Measurements from ENCODE around the gene PCLO. TPM values are rescaled to one million over a fixed set of nuclear protein-coding genes. Genes with fewer than 3 reads are reported as not detected.

PCLO gene
- total and polyA plus RNA-seq, 2 of the 8 experiments (the other 6 are each of a cell fraction or from before 2014, with no cell fraction given) = 1.5 to 3.2 TPM

GRCh38 chr7:82715344-82715743 is 447.3 kb downstream of the PCLO start:
- no peak overlapping the region for H3K4me2 ChIP-seq (ENCODE audit: insufficient read depth in 1 of 2, low read depth in 2 of 2, low read length in 2 of 2)
- H4K8ac ChIP-seq (ENCODE audit: extremely low read depth, insufficient read depth, low read length) = no peak overlapping the region
- 64% methylated on average over 2 of the region's 2 CpGs; no CpG with 5 or more reads in 1 of the 2 experiments for WGBS, 2 experiments (ENCODE audit: extremely low coverage in 1 of 2, insufficient coverage in 1 of 2, insufficient read length in 1 of 2, insufficient replicate concordance in 2 of 2, low coverage in 1 of 2, low lambda C conversion rate in 2 of 2, missing lambda C conversion rate in 1 of 2)
- ChIA-PET POLR2A (ENCODE audit: partially characterized antibody) (no interaction called here), CTCF (ENCODE audit: partially characterized antibody) (interaction anchor here (1.1 kb wide), 1 partner anchor 10 kb away, joined by 3 read pairs; no protein-coding TSS in a partner anchor)
- no peaks in the 10 kb centered on the region for H4K20me1 ChIP-seq (replicated peaks in 1 of 2; ENCODE audit: control insufficient read depth in 1 of 2, insufficient read depth in 2 of 2, low read length in 2 of 2)
- H2AK5ac ChIP-seq (ENCODE audit: low read depth, low read length) = no peak overlapping the region
- H3K27me3 ChIP-seq (replicated peaks in 1 of 4; ENCODE audit: control insufficient read depth in 3 of 4, extremely low read depth in 1 of 4, insufficient read depth in 3 of 4, low read length in 3 of 4) = peaks cover 0 to 1% (median 0%) of the 10 kb centered on the region in 4 experiments; a peak in 1 of 7 replicates
- no peak overlapping the region for H2BK20ac ChIP-seq (ENCODE audit: low read length)
- no peak overlapping the region for H3K23ac ChIP-seq (ENCODE audit: insufficient read length)
- H2AFZ ChIP-seq (ENCODE audit: low read length) = no peak overlapping the region
- no peak overlapping the region for H3K56ac ChIP-seq (replicated peaks; ENCODE audit: insufficient read length, low read depth, low read length)
- 0 out of 4 replicates have a peak, but pooled peaks cover 0 to 4% of the 10 kb centered on the region in 2 experiments for H3K9me3 ChIP-seq (ENCODE audit: insufficient read depth in 2 of 2, low read depth in 1 of 2, low read length in 1 of 2)
- no peaks in the 10 kb centered on the region for H3K4me1 ChIP-seq (replicated peaks in 1 of 4; ENCODE audit: control insufficient read depth in 3 of 4, insufficient read depth in 4 of 4, low read length in 3 of 4)
- H2BK15ac ChIP-seq (ENCODE audit: low read length) = no peak overlapping the region
- H3K4ac ChIP-seq (replicated peaks; ENCODE audit: insufficient read length, low read depth, low read length) = no peak overlapping the region
- no peak overlapping the region for H2BK120ac ChIP-seq (replicated peaks; ENCODE audit: low read depth, low read length)
- FAIRE-seq (no peak), DNase-seq (ENCODE audit: low read depth in 1 of 2, low spot score in 2 of 2) (no peak)
- H3K36me3 ChIP-seq (ENCODE audit: control insufficient read depth in 2 of 4, insufficient read depth in 4 of 4, low read length in 3 of 4) = no peaks in the 10 kb centered on the region
- H3K18ac ChIP-seq (ENCODE audit: extremely low read depth, low read length) = no peak overlapping the region
- H2BK12ac ChIP-seq (ENCODE audit: low read depth, low read length) = no peak overlapping the region
- H3K23me2 ChIP-seq (ENCODE audit: low read depth, low read length) = no peaks in the 10 kb centered on the region
- H2BK5ac ChIP-seq (ENCODE audit: low read depth, low read length) = no peak overlapping the region
- H3K79me1 ChIP-seq (ENCODE audit: low read depth, low read length) = no peaks in the 10 kb centered on the region
- no peak overlapping the region for H3K27ac ChIP-seq (ENCODE audit: low read depth, low read length)
- H3K4me3 ChIP-seq (ENCODE audit: extremely low read depth in 1 of 4, insufficient read depth in 2 of 4, low read depth in 3 of 4, low read length in 4 of 4) = no peak overlapping the region
- H3K14ac ChIP-seq (ENCODE audit: insufficient read length) = no peak overlapping the region
- H3K79me2 ChIP-seq (ENCODE audit: control insufficient read depth in 1 of 2, insufficient read depth in 2 of 2, low read length in 2 of 2) = no peaks in the 10 kb centered on the region
- no peak overlapping the region for H4K91ac ChIP-seq (replicated peaks; ENCODE audit: insufficient read length, low read length)
- H4K5ac ChIP-seq (ENCODE audit: insufficient read length, low read depth, low read length) = no peak overlapping the region
- H3K9ac ChIP-seq (replicated peaks in 1 of 4; ENCODE audit: extremely low read depth in 1 of 4, low read depth in 3 of 4, low read length in 3 of 4) = no peak overlapping the region
